GM19239 (cell line): ENCODE measurements around the gene ATG2B.

Experiments used
- DNase-seq: peaks from one replicate; pipeline ENCODE4 v3.0.0; 2011; ENCODE audit warnings: low spot score; ENCODE audit not compliant: insufficient read length
- FAIRE-seq: peaks from 2 replicates; lab custom pipeline; 2011; peaks lifted over from hg19 to GRCh38; lab: Jason Lieb, UNC

The ATG2B gene

GRCh38 chr14:96274122-96274521, 89.0 kb downstream of the ATG2B start:
- DNase-seq (no peak), FAIRE-seq (no peak)

- DNase-seq = no peak
- FAIRE-seq = no peak
These were observed 89.5 kb downstream of the ATG2B start for GRCh38 chr14:96273629-96274028.

- no peak for DNase-seq
- FAIRE-seq = no peak
These were observed 90.2 kb downstream of the ATG2B start for GRCh38 chr14:96272777-96273473.

GRCh38 chr14:96271421-96271762, 91.7 kb downstream of the ATG2B start:
- DNase-seq = no peak
- FAIRE-seq = no peak

- no peak for FAIRE-seq
- no peak for DNase-seq
These were observed 92.3 kb downstream of the ATG2B start for GRCh38 chr14:96270565-96271420.

GRCh38 chr14:96269359-96269710, 93.8 kb downstream of the ATG2B start:
- FAIRE-seq (no peak), DNase-seq (no peak)

GRCh38 chr14:96268431-96269358, 94.4 kb downstream of the ATG2B start:
- no peak for FAIRE-seq
- no peak for DNase-seq

GRCh38 chr14:96267916-96268315, 95.2 kb downstream of the ATG2B start:
- DNase-seq (no peak), FAIRE-seq (no peak)

GRCh38 chr14:96267336-96267735, 95.8 kb downstream of the ATG2B start:
- FAIRE-seq (no peak), DNase-seq (no peak)

- no peak for DNase-seq
- no peak for FAIRE-seq
These were observed 97.6 kb downstream of the ATG2B start for GRCh38 chr14:96265383-96266095.

- DNase-seq (no peak), FAIRE-seq (no peak)
These were observed 98.3 kb downstream of the ATG2B start for GRCh38 chr14:96264853-96265252.

GRCh38 chr14:96264200-96264553, 99.0 kb downstream of the ATG2B start:
- FAIRE-seq = no peak

GRCh38 chr14:96263347-96264199, 99.6 kb downstream of the ATG2B start:
- FAIRE-seq (no peak), DNase-seq (no peak)

More at GRCh38 chr14:96264200-96264553, 99.0 kb downstream of the ATG2B start:
- DNase-seq = no peak

- no peak for DNase-seq
- no peak for FAIRE-seq
These were observed 101.1 kb downstream of the ATG2B start for GRCh38 chr14:96261772-96262655.

- DNase-seq = no peak
- no peak for FAIRE-seq
These were observed 102.1 kb downstream of the ATG2B start for GRCh38 chr14:96261053-96261452.

- DNase-seq = no peak
- FAIRE-seq = no peak
These were observed 102.8 kb downstream of the ATG2B start for GRCh38 chr14:96260341-96260821.

- DNase-seq (no peak), FAIRE-seq (no peak)
These were observed 105.2 kb downstream of the ATG2B start for GRCh38 chr14:96257900-96258299.

- FAIRE-seq (no peak), DNase-seq (no peak)
These were observed 106.1 kb downstream of the ATG2B start for GRCh38 chr14:96257056-96257455.
